Measurements from ENCODE around the gene CACNA1G. TPM values are rescaled to one million over a fixed set of nuclear protein-coding genes. Genes with fewer than 3 reads are reported as not detected.

Gene CACNA1G
- total RNA-seq, 1 donor from 2014 or later, result 0.26 TPM

GRCh38 chr17:50632637-50633036 lies 72.1 kb downstream of the CACNA1G start:
- no peak for DNase-seq (ENCODE audit: low spot score)

DNA sequence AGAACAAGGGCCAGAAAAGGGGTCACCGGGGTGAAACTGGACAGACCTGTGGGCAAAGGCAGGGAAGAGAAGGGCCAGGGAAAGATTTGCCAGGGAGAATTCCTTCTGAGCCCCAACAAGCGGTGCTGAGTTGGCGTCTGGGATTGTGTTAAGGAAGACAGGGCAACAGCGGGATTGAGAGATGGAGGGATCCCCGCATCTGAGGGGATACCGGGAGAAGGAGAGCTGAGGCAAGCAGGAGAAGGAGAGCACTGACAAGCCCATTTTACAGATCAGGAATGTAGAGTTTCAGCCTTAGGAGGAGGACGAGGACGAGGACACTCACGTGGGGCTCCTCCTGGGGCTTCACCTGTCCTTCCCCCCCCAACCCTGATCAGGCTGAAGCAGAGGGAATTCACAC lies 73.2 kb downstream of the CACNA1G start:
- DNase-seq (ENCODE audit: low spot score), result no peak

GRCh38 chr17:50634224-50634914 lies 73.9 kb downstream of the CACNA1G start, which contains the start of gene ABCC3:
Gene ABCC3 (plus strand): TSS chr17:50634881. CDS start chr17:50634937, 56 bp downstream.
- DNase-seq (ENCODE audit: low spot score), result no peak

DNA sequence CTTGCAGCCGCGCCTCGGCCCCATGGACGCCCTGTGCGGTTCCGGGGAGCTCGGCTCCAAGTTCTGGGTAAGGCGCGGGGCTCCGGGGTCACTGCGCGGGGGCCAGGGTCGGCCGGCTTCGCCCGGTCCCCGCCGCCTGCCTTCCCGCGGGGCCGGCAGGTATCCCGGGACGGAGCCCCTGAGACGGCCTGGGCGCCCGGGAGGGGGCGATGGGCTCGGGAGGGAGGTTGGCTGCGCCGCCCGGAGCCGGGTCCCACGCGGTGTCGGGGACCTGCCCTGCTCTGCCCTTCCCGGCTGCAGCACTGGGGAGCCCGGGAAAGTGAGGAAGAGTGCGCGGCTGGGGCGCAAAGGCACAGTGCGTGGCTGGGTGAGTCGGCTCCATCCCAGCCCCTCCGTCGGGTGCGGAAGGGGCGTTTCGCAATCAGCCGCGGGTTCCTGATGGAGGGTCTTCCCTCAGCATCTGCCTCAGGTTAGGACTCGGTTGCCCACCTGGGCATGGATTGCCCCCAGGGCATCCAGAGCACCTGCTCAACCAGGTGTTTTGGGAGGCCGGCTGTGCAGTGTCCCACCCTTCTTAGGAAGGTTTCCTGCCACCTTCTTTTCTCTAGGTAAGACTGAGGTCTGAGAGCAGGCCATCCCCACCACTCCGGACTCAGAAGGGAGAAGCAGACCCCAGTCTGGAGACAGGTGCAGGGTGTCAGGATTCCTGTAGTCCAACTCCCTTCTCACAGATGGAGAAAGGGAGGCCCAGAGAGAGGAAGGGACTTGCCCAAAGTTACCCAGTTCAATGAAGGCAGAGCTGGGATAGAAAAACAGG lies 74.6 kb downstream of the CACNA1G start:
- no peak for DNase-seq (ENCODE audit: low spot score)

DNA sequence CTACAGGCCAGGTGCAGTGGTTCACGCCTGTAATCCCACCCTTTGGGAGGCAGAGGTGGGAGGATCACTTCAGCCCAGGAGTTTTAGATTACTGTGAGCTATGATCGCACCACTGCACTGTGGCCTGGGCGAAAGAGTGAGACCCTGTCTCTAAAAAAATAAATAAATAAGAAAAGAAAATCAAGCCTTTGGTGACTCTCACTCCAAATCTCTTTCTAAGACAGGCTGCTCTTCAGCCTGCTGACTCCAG lies 75.1 kb downstream of the CACNA1G start:
- no peak for DNase-seq (ENCODE audit: low spot score)

DNA sequence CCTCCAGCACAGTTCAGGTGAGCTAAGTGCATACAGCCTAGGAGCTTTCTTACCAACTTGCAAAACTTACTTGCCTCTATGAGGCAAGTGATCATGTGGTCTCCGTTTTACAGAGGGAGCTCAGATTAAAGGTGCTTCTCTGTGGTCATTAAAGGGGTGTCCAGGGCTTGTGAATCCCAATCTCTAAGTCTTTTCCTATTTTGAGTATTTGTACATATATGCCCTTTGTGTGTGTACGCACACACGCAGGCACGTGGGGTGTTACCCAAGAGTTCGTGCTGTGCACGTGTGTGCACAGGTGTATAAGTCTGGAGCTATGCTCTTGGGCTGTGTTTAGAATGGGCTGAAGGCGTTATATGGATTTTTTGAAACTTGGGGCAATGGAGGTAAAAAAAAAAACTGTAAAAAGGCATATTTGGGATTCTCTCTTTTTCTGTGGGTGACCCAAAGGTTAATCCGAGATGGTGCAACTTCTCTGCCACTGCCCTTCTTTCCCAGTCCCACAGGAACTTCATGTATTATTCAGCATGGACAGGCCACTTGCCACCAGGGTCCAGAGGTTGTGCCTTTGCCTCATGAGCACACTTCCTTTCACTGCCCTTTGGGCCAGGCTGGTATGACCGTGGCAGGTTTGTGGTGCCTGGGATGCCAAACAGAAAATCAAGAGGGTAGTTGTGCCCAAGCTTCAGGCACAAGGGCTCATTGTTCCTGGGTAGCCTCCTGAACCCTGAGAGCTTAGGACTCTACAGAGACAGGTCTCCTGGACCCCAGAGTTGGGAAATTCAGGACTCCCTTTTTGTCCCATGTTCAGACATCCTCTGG lies 75.7 kb downstream of the CACNA1G start:
- DNase-seq (ENCODE audit: low spot score), result no peak

- DNase-seq (ENCODE audit: low spot score), result no peak
Observed at GRCh38 chr17:50636804-50637195, 76.3 kb downstream of the CACNA1G start.

DNA sequence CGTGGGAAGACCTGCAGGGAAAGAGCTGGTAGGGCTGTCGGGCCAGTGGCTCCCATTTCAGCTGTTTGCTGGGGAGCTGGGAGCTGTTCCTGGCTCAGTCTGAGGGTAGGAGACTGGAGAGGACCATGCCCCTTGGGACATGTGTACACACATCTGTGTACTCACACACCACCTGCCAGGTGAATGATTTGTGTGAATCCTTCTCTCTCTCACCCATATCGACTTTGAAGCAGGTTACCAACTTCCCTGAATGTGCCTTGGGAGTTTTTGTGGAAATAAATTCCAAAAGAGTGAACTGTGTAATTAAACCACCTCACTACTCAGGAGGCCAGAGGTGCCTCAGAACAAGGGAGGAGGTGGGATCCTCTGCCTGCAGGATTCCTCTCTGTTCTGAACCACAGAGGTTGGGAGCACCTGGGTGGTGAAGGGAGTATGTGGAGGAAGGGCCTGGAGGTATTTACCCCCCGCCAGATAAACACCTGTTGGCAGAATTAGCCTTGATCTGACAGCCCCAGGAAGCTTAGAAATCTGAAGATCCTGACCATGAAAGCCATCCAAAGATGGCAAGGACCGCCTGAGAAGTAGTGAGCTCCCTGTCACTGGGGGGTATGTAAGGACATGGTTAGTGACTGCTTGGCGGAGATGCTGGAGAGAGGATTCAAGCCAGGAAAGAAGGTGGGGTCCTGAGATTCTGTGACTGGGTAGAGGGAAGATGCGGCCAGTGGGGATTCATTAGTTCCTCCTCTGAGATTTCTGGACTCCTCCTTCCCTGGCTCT lies 77.5 kb downstream of the CACNA1G start:
- DNase-seq (ENCODE audit: low spot score), result no peak

DNA sequence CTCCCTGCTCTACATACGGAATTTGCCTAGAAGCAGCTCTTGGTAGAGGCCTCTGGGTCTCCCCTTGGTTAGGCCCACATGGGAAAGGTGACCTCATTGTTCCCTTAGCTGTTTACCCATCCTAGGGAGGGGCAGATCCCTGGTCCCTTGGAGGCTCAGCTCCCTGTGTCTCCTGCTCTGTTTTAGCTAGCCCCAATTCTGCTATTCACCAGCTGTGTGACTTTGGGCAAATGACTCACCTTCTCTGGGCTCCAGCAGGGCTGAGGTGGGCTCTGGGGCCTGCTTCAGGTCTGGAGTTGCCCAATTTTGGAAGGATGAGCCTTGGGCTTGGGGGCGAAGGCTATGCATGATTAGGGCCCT lies 78.1 kb downstream of the CACNA1G start:
- DNase-seq (ENCODE audit: low spot score), result no peak

DNA sequence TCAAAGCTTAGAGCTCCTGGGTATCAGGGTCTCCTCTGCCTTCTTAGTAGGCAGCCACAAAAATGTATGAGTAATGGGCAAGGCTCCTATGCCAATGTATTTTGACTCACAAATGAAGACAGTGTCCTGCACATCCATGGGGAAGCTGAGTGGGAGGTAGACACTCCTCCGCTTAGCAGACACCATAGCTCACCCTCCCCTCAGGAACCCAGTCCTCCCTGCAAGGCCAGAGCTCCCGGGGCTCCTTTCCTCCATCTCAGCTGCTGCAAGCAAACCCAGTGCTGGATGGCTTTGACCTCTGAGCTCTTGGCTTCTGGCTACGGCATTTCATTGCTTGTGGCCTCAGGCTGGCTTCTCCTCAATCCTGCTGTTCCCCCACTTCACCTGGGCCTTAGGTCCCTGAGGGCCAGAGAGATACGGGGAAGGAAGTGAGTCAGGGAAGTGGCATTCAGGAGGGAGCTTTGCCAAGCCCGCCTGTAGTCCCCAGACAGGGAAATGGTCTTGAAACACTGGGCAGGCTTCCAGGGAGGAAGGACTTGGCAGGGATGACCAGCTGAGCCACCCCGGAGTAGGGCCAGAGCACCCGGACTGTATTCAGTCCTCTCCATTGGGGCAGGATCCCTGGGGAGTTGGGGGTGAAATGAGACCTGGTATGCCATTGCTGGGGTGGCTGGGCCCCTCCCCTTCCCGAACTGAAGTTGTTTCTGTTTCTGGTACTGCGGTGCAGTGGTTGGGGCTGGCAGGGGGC lies 78.6 kb downstream of the CACNA1G start:
- peak; percentile 96 for DNase-seq (ENCODE audit: low spot score)

- peak; percentile 40 for DNase-seq (ENCODE audit: low spot score)
Observed at GRCh38 chr17:50640686-50641351, 80.3 kb downstream of the CACNA1G start.

GRCh38 chr17:50641357-50641756 lies 80.8 kb downstream of the CACNA1G start:
- DNase-seq (ENCODE audit: low spot score), result peak; percentile 68

- DNase-seq (ENCODE audit: low spot score), result no peak
Observed at GRCh38 chr17:50642071-50642721, 81.7 kb downstream of the CACNA1G start.

- no peak for DNase-seq (ENCODE audit: low spot score)
Observed at GRCh38 chr17:50642722-50643656, 82.5 kb downstream of the CACNA1G start.

DNA sequence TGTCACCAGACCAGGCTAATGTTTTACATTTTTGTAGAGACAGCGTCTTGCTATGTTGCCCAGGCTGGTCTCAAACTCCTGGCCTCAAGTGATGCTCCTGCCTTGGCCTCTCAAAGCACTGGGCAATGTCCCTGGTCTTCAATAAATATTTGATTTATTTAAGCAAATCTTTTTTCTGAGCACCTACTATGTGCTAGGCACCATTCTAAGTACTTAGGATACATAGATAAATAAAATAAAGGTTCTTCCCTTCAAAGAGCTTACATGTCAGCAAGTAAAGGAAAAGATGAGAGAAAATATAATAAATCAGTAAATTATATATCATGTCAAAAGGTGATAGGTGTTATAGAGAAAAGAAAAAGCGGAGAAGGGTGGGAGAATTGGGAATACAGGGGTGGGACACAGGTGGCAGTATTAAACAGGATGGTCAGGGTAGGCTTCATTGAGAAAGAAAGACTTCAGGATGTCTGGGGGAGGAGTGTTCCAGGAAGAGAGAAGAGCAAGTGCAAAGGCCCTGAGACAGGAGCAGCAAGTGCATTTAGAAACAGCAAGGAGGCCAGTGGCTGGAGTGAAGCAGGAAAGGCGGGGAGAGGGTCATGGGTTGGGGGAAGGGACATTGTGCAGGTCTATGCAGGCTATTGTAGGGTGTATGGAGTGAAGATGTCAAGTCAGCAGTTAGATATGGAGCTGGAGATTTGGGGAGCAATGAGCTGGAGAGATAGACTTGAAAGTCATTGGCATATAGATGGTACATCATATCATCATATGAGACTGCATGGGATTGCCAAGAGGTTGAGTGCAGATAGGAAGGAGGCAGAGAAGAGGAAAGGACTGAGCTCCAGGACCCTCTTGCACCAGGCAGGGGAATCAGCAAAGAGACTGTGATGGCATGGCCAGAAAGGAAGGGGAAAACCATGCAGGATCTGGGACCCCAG lies 85.5 kb downstream of the CACNA1G start:
- DNase-seq (ENCODE audit: low spot score), result no peak

DNA sequence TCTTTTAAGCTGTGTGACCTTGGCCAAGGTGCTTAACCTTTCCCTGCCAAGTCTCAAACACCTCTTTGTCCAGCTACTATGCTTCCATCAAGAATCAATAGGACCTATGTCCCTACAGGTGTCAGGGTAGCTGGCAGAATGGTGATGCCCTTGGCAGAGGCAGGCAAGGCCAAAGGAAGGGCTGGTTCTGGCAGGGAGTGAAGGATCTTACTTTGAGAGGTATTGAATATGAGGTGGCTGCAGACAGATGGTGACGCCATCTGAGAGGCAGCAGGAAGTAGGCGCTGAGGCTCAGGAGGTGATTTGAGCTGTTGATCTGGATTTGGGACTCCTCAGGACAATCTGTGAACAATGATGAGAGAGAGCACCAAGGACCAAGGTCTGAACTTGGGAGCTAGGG lies 86.7 kb downstream of the CACNA1G start:
- DNase-seq (ENCODE audit: low spot score), result peak; percentile 59

- DNase-seq (ENCODE audit: low spot score), result no peak
Observed at GRCh38 chr17:50649042-50649908, 88.8 kb downstream of the CACNA1G start.
